Duodenal mucosa (tissue), 2 donors: ENCODE measurements around the gene WBP1L.
"Not testable (repeated sequence)": the region's sequence is repeated elsewhere in the genome, so short reads cannot be mapped to it uniquely, and the experiment has no call there.

Source experiments
- H3K27ac ChIP-seq: one replicate; pipeline ENCODE4 v1.7.0; 2013; ENCODE audit warnings: low read depth, low read length
- H3K27me3 ChIP-seq, 2 donors: one replicate each; pipeline ENCODE4 v1.7.0; 2013; ENCODE audit warnings: low read length in 2 of 2, control low read depth in 1 of 2; ENCODE audit not compliant: insufficient read depth in 2 of 2, control insufficient read depth in 1 of 2
- H3K36me3 ChIP-seq, 2 donors: one replicate each; pipeline ENCODE4 v1.7.0; 2013; ENCODE audit warnings: low read length in 2 of 2, control low read depth in 1 of 2; ENCODE audit not compliant: insufficient read depth in 2 of 2, control insufficient read depth in 1 of 2
- H3K4me1 ChIP-seq, 2 donors: one replicate each; pipeline ENCODE4 v1.7.0; 2013; ENCODE audit warnings: low read length in 2 of 2, control low read depth in 1 of 2; ENCODE audit not compliant: insufficient read depth in 2 of 2, control insufficient read depth in 1 of 2
- H3K4me3 ChIP-seq, 2 donors: one replicate each; pipeline ENCODE4 v1.7.0; 2013; ENCODE audit warnings: low read length in 2 of 2, low read depth in 1 of 2
- H3K9ac ChIP-seq, 2 donors: one replicate each; pipeline ENCODE4 v1.7.0; 2013; ENCODE audit warnings: low read length in 2 of 2, low read depth in 1 of 2
- H3K9me3 ChIP-seq, 2 donors: one replicate each; pipeline ENCODE4 v1.7.0; 2013; ENCODE audit warnings: low read length in 2 of 2, control low read depth in 1 of 2; ENCODE audit not compliant: control insufficient read depth in 1 of 2

WBP1L gene

GRCh38 chr10:102817175-102817574, 73.4 kb downstream of the WBP1L start:
- Histone ChIP-seq H3K27ac (no peak overlapping the region), H3K36me3 (peaks cover 3 to 13% of the 10 kb centered on the region in 2 donors), H3K9ac (no peak overlapping the region), H3K27me3 (no peaks in the 10 kb centered on the region), H3K4me1 (peaks cover 24 to 26% of the 10 kb centered on the region in 2 donors), H3K4me3 (no peak overlapping the region), H3K9me3 (no peaks in the 10 kb centered on the region)

GRCh38 chr10:102819054-102819453, 75.3 kb downstream of the WBP1L start:
- Histone ChIP-seq H3K4me1 (peaks cover 13 to 17% of the 10 kb centered on the region in 2 donors), H3K9me3 (no peaks in the 10 kb centered on the region), H3K27ac (no peak overlapping the region), H3K27me3 (no peaks in the 10 kb centered on the region), H3K4me3 (no peak overlapping the region), H3K36me3 (no peaks in the 10 kb centered on the region), H3K9ac (no peak overlapping the region)

- not testable (repeated sequence) for H3K4me3 ChIP-seq, H3K27me3 ChIP-seq, H3K9me3 ChIP-seq, H3K27ac ChIP-seq, H3K4me1 ChIP-seq, H3K9ac ChIP-seq, H3K36me3 ChIP-seq
These were observed 76.3 kb downstream of the WBP1L start for GRCh38 chr10:102820008-102820407.

GRCh38 chr10:102822222-102822621, 78.5 kb downstream of the WBP1L start:
- Histone ChIP-seq H3K36me3 (no peaks in the 10 kb centered on the region), H3K9ac (no peak overlapping the region), H3K27me3 (no peaks in the 10 kb centered on the region)

GRCh38 chr10:102824664-102825063, 80.9 kb downstream of the WBP1L start:
- Histone ChIP-seq H3K36me3 (no peaks in the 10 kb centered on the region), H3K9me3 (no peaks in the 10 kb centered on the region), H3K27ac (no peak overlapping the region), H3K27me3 (no peaks in the 10 kb centered on the region), H3K4me1 (no peaks in the 10 kb centered on the region), H3K9ac (no peak overlapping the region), H3K4me3 (no peak overlapping the region)

More at GRCh38 chr10:102822222-102822621, 78.5 kb downstream of the WBP1L start:
- no peak overlapping the region for H3K27ac ChIP-seq
- H3K4me3 ChIP-seq = no peak overlapping the region
- no peaks in the 10 kb centered on the region for H3K4me1 ChIP-seq
- no peaks in the 10 kb centered on the region for H3K9me3 ChIP-seq

- Histone ChIP-seq H3K4me3 (no peak overlapping the region), H3K9me3 (no peaks in the 10 kb centered on the region), H3K9ac (no peak overlapping the region), H3K27me3 (no peaks in the 10 kb centered on the region), H3K4me1 (no peaks in the 10 kb centered on the region), H3K36me3 (no peaks in the 10 kb centered on the region), H3K27ac (no peak overlapping the region)
These were observed 82.5 kb downstream of the WBP1L start for GRCh38 chr10:102826148-102826796.

GRCh38 chr10:102827597-102827975, 83.8 kb downstream of the WBP1L start:
- no peak overlapping the region for H3K9ac ChIP-seq

GRCh38 chr10:102831322-102832071, 87.7 kb downstream of the WBP1L start:
- no peaks in the 10 kb centered on the region for H3K27me3 ChIP-seq

More at GRCh38 chr10:102827597-102827975, 83.8 kb downstream of the WBP1L start:
- Histone ChIP-seq H3K27ac (no peak overlapping the region), H3K4me1 (no peaks in the 10 kb centered on the region), H3K4me3 (no peak overlapping the region), H3K27me3 (no peaks in the 10 kb centered on the region), H3K9me3 (no peaks in the 10 kb centered on the region), H3K36me3 (no peaks in the 10 kb centered on the region)

GRCh38 chr10:102832248-102832647, 88.5 kb downstream of the WBP1L start:
- H3K36me3 ChIP-seq = no peaks in the 10 kb centered on the region
- H3K27ac ChIP-seq = no peak overlapping the region
- H3K27me3 ChIP-seq = no peaks in the 10 kb centered on the region
- H3K9ac ChIP-seq = no peak overlapping the region
- H3K4me3 ChIP-seq = no peak overlapping the region
- peaks cover 0 to 5% of the 10 kb centered on the region in 2 donors for H3K4me1 ChIP-seq
- no peaks in the 10 kb centered on the region for H3K9me3 ChIP-seq

More at GRCh38 chr10:102831322-102832071, 87.7 kb downstream of the WBP1L start:
- H3K27ac ChIP-seq = no peak overlapping the region
- no peak overlapping the region for H3K9ac ChIP-seq
- peaks cover 0 to 5% of the 10 kb centered on the region in 2 donors for H3K4me1 ChIP-seq
- H3K36me3 ChIP-seq = no peaks in the 10 kb centered on the region
- H3K9me3 ChIP-seq = no peaks in the 10 kb centered on the region
- H3K4me3 ChIP-seq = no peak overlapping the region

GRCh38 chr10:102832987-102833386, 89.2 kb downstream of the WBP1L start:
- Histone ChIP-seq H3K27me3 (no peaks in the 10 kb centered on the region), H3K36me3 (no peaks in the 10 kb centered on the region), H3K27ac (no peak overlapping the region), H3K4me1 (peaks cover 0 to 5% of the 10 kb centered on the region in 2 donors), H3K4me3 (no peak overlapping the region), H3K9ac (no peak overlapping the region), H3K9me3 (peaks cover 6 to 7% of the 10 kb centered on the region in 2 donors)
